Cortex of kidney (tissue), 1 donor: ENCODE measurements around the gene USP17L10.
"Not testable (repeated sequence)": the region's sequence is repeated elsewhere in the genome, so short reads cannot be mapped to it uniquely, and the experiment has no call there.

ENCODE experiments used
- DNase-seq: peaks from one replicate; lab custom pipeline; 2025; lab: John Stamatoyannopoulos, UW

Gene USP17L10, protein sequence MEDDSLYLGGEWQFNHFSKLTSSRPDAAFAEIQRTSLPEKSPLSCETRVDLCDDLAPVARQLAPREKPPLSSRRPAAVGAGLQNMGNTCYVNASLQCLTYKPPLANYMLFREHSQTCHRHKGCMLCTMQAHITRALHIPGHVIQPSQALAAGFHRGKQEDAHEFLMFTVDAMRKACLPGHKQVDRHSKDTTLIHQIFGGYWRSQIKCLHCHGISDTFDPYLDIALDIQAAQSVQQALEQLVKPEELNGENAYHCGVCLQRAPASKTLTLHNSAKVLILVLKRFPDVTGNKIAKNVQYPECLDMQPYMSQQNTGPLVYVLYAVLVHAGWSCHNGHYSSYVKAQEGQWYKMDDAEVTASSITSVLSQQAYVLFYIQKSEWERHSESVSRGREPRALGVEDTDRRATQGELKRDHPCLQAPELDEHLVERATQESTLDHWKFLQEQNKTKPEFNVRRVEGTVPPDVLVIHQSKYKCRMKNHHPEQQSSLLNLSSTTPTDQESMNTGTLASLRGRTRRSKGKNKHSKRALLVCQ

DNA sequence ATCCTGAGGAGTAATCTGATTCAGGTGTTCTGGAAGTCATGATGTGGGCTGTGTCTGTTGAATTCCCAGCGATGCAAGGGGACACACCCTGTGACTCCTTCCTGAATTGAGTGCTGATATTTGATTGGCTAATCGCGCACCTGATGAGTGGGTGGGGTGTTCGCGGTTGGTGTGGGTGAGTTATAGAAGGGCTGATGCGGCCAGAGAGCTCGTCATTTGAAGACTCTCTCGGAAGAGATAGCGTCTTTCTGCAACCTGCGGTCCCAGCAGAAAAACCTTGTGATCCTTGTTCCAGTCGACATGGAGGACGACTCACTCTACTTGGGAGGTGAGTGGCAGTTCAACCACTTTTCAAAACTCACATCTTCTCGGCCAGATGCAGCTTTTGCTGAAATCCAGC, at the start of gene USP17L10:
Gene USP17L10 (plus strand): TSS at position 301 of the 400 bp plus-strand sequence. CDS start 0 bp downstream, at position 301.
- DNase-seq, result not testable (repeated sequence)

- not testable (repeated sequence) for DNase-seq
These were observed 44.5 kb upstream of the USP17L10 start for GRCh38 chr4:9165990-9166389.

GRCh38 chr4:9169791-9170459, 40.5 kb upstream of the USP17L10 start, which contains the start of gene FAM90A26:
Gene FAM90A26, plus strand, starts transcription at chr4:9170409. Its CDS starts 2,764 bp downstream, at chr4:9173173.
- DNase-seq, result not testable (repeated sequence)

GRCh38 chr4:9214701-9215100, 4.2 kb downstream of the USP17L10 start:
- not testable (repeated sequence) for DNase-seq

DNA sequence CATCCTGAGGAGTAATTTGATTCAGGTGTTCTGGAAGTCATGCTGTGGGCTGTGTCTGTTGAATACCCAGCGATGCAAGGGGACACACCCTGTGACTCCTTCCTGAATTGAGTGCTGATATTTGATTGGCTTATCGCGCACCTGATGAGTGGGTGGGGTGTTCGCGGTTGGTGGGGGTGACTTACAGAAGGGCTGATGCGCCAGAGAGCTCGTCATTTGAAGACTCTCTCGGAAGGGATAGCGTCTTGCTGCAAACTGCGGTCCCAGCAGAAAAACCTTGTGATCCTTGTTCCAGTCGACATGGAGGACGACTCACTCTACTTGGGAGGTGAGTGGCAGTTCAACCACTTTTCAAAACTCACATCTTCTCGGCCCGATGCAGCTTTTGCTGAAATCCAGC, 4.6 kb downstream of the USP17L10 start, which contains the start of gene USP17L11:
Gene USP17L11 (plus strand): TSS at position 301 of the 400 bp plus-strand sequence. CDS start 0 bp downstream, at position 301.
- not testable (repeated sequence) for DNase-seq

DNA sequence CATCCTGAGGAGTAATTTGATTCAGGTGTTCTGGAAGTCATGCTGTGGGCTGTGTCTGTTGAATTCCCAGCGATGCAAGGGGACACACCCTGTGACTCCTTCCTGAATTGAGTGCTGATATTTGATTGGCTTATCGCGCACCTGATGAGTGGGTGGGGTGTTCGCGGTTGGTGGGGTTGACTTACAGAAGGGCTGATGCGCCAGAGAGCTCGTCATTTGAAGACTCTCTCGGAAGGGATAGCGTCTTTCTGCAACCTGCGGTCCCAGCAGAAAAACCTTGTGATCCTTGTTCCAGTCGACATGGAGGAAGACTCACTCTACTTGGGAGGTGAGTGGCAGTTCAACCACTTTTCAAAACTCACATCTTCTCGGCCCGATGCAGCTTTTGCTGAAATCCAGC, 9.4 kb downstream of the USP17L10 start, which contains the start of gene USP17L12:
Gene USP17L12 (plus strand): TSS at position 301 of the 400 bp plus-strand sequence. CDS start 0 bp downstream, at position 301.
- not testable (repeated sequence) for DNase-seq

DNA sequence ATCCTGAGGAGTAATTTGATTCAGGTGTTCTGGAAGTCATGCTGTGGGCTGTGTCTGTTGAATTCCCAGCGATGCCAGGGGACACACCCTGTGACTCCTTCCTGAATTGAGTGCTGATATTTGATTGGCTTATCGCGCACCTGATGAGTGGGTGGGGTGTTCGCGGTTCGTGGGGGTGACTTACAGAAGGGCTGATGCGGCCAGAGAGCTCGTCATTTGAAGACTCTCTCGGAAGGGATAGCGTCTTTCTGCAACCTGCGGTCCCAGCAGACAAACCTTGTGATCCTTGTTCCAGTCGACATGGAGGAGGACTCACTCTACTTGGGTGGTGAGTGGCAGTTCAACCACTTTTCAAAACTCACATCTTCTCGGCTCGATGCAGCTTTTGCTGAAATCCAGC, 14.1 kb downstream of the USP17L10 start, which contains the start of gene USP17L13:
Gene USP17L13 (plus strand): TSS at position 301 of the 400 bp plus-strand sequence. CDS start 0 bp downstream, at position 301.
- DNase-seq, result not testable (repeated sequence)

GRCh38 chr4:9230249-9230648, 19.8 kb downstream of the USP17L10 start:
- DNase-seq, result not testable (repeated sequence)

DNA sequence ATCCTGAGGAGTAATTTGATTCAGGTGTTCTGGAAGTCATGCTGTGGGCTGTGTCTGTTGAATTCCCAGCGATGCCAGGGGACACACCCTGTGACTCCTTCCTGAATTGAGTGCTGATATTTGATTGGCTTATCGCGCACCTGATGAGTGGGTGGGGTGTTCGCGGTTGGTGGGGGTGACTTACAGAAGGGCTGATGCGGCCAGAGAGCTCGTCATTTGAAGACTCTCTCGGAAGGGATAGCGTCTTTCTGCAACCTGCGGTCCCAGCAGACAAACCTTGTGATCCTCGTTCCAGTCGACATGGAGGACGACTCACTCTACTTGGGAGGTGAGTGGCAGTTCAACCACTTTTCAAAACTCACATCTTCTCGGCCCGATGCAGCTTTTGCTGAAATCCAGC, 23.6 kb downstream of the USP17L10 start, which contains the start of gene USP17L15:
Gene USP17L15 (plus strand): TSS at position 301 of the 400 bp plus-strand sequence. CDS start 0 bp downstream, at position 301.
- DNase-seq, result not testable (repeated sequence)

DNA sequence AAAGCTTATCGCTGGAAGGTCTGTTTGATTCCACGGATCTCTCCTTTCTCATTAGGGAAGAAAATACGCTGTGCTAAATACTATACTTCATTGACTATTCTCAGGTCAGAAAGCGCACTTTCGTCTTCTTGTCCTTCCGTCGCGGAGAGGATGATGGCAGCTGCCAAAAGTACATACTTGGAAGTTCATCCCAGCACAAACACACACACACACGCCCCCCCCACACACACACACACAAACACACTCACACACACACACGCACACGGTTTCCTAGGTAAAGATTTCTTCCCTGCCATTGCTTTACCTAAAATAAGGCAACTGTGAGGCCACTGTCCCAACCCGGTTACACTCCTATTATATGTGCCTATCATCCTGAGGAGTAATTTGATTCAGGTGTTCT, 28.0 kb downstream of the USP17L10 start:
- not testable (repeated sequence) for DNase-seq

DNA sequence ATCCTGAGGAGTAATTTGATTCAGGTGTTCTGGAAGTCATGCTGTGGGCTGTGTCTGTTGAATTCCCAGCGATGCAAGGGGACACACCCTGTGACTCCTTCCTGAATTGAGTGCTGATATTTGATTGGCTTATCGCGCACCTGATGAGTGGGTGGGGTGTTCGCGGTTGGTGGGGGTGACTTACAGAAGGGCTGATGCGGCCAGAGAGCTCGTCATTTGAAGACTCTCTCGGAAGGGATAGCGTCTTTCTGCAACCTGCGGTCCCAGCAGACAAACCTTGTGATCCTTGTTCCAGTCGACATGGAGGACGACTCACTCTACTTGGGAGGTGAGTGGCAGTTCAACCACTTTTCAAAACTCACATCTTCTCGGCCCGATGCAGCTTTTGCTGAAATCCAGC, 33.1 kb downstream of the USP17L10 start, which contains the start of gene USP17L17:
Gene USP17L17 (plus strand): TSS at position 301 of the 400 bp plus-strand sequence. CDS start 0 bp downstream, at position 301.
- not testable (repeated sequence) for DNase-seq

DNA sequence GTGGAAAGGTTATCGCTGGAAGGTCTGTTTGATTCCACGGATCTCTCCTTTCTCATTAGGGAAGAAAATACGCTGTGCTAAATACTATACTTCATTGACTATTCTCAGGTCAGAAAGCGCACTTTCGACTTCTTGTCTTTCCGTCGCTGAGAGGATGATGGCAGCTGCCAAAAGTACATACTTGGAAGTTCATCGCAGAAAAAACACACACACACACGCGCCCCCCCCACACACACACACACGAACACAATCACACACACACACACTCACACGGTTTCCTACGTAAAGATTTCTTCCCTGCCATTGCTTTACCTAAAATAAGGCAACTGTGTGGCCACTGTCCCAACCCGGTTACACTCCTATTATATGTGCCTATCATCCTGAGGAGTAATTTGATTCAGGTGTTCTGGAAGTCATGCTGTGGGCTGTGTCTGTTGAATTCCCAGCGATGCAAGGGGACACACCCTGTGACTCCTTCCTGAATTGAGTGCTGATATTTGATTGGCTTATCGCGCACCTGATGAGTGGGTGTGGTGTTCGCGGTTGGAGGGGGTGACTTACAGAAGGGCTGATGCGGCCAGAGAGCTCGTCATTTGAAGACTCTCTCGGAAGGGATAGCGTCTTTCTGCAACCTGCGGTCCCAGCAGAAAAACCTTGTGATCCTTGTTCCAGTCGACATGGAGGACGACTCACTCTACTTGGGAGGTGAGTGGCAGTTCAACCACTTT, 37.7 kb downstream of the USP17L10 start, which contains the start of gene USP17L18:
Gene USP17L18 (plus strand): TSS at position 678 of the 728 bp plus-strand sequence. CDS start 0 bp downstream, at position 678.
- DNase-seq, result not testable (repeated sequence)

DNA sequence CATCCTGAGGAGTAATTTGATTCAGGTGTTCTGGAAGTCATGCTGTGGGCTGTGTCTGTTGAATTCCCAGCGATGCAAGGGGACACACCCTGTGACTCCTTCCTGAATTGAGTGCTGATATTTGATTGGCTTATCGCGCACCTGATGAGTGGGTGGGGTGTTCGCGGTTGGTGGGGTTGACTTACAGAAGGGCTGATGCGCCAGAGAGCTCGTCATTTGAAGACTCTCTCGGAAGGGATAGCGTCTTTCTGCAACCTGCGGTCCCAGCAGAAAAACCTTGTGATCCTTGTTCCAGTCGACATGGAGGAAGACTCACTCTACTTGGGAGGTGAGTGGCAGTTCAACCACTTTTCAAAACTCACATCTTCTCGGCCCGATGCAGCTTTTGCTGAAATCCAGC, 42.6 kb downstream of the USP17L10 start, which contains the start of gene USP17L19:
Gene USP17L19 (plus strand): TSS at position 301 of the 400 bp plus-strand sequence. CDS start 0 bp downstream, at position 301.
- not testable (repeated sequence) for DNase-seq

DNA sequence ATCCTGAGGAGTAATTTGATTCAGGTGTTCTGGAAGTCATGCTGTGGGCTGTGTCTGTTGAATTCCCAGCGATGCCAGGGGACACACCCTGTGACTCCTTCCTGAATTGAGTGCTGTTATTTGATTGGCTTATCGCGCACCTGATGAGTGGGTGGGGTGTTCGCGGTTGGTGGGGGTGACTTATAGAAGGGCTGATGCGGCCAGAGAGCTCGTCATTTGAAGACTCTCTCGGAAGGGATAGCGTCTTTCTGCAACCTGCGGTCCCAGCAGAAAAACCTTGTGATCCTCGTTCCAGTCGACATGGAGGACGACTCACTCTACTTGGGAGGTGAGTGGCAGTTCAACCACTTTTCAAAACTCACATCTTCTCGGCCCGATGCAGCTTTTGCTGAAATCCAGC, 47.4 kb downstream of the USP17L10 start, which contains the start of gene USP17L20:
Gene USP17L20 (plus strand): TSS at position 301 of the 400 bp plus-strand sequence. CDS start 0 bp downstream, at position 301.
- DNase-seq, result not testable (repeated sequence)
